ENCODE measurements around the gene IGSF3. TPM values are rescaled to one million over a fixed set of nuclear protein-coding genes. Genes with fewer than 3 reads are reported as not detected.

IGSF3 gene
- total RNA-seq, 1 experiment from 2014 or later, result 3.5 TPM

- ChIA-PET POLR2A (interaction anchor here (0.6 to 3.3 kb wide), 12 partner anchors 9 to 426 kb away, joined by 3 to 37 read pairs (median 4); partner anchors contain the start of gene CD58), CTCF (interaction anchor here (1.3 to 2.9 kb wide), 4 partner anchors 12 to 418 kb away, joined by 3 to 9 read pairs (median 6); no protein-coding TSS in a partner anchor)
- DNase-seq (ENCODE audit: unreplicated experiment), result no peak
- no TSS peak for BruUV-seq (replicated peaks)
- H3K4me3 Mint-ChIP-seq (ENCODE audit: unreplicated experiment), result no peak overlapping the region
- no peaks in the 10 kb centered on the region for H3K9me3 Mint-ChIP-seq (ENCODE audit: unreplicated experiment)
- intact Hi-C loops (cut with micrococcal nuclease), result no loop called here
- H3K4me1 Mint-ChIP-seq (ENCODE audit: insufficient read depth, unreplicated experiment), result peaks cover 25% of the 10 kb centered on the region
- H3K36me3 Mint-ChIP-seq (ENCODE audit: insufficient read depth, unreplicated experiment), result no peaks in the 10 kb centered on the region
- TF ChIP-seq CTCF (IDR thresholded peaks at IDR 0.05; ENCODE audit: unreplicated experiment), result no peak
- peak overlapping the region; percentile 84 for H3K27ac Mint-ChIP-seq (ENCODE audit: low read depth, unreplicated experiment)
- H3K27me3 Mint-ChIP-seq (ENCODE audit: insufficient read depth, unreplicated experiment), result no peaks in the 10 kb centered on the region
These were observed 110.1 kb downstream of the IGSF3 start for GRCh38 chr1:116557323-116557878.

GRCh38 chr1:116556289-116557006 lies 111.1 kb downstream of the IGSF3 start:
- peaks cover 25% of the 10 kb centered on the region for H3K4me1 Mint-ChIP-seq (ENCODE audit: insufficient read depth, unreplicated experiment)
- ChIA-PET POLR2A (interaction anchor here (0.6 to 3.3 kb wide), 14 partner anchors 10 to 425 kb away, joined by 3 to 37 read pairs (median 4); partner anchors contain the start of gene CD58), CTCF (interaction anchor here (0.7 to 2.9 kb wide), 6 partner anchors 13 to 1298 kb away, joined by 3 to 9 read pairs (median 4); no protein-coding TSS in a partner anchor)
- BruUV-seq (replicated peaks), result no TSS peak
- peak; percentile 99 for DNase-seq (ENCODE audit: unreplicated experiment)
- H3K36me3 Mint-ChIP-seq (ENCODE audit: insufficient read depth, unreplicated experiment), result no peaks in the 10 kb centered on the region
- no peaks in the 10 kb centered on the region for H3K27me3 Mint-ChIP-seq (ENCODE audit: insufficient read depth, unreplicated experiment)
- no peaks in the 10 kb centered on the region for H3K9me3 Mint-ChIP-seq (ENCODE audit: unreplicated experiment)
- no peak for TF ChIP-seq CTCF (IDR thresholded peaks at IDR 0.05; ENCODE audit: unreplicated experiment)
- intact Hi-C loops (cut with micrococcal nuclease), result loop anchor here (1.0 kb wide), 2 partner anchors 15 to 47 kb away; partner anchors contain the start of gene CD58
- peak overlapping the region; percentile 84 for H3K27ac Mint-ChIP-seq (ENCODE audit: low read depth, unreplicated experiment)
- peak overlapping the region; percentile 11 for H3K4me3 Mint-ChIP-seq (ENCODE audit: unreplicated experiment)

- H3K4me1 Mint-ChIP-seq (ENCODE audit: insufficient read depth, unreplicated experiment), result peaks cover 25% of the 10 kb centered on the region
- ChIA-PET CTCF (no interaction called here), POLR2A (no interaction called here)
- no peak for DNase-seq (ENCODE audit: unreplicated experiment)
- no peaks in the 10 kb centered on the region for H3K9me3 Mint-ChIP-seq (ENCODE audit: unreplicated experiment)
- H3K4me3 Mint-ChIP-seq (ENCODE audit: unreplicated experiment), result no peak overlapping the region
- BruUV-seq (replicated peaks), result no TSS peak
- no peaks in the 10 kb centered on the region for H3K36me3 Mint-ChIP-seq (ENCODE audit: insufficient read depth, unreplicated experiment)
- intact Hi-C loops (cut with micrococcal nuclease), result no loop called here
- TF ChIP-seq CTCF (IDR thresholded peaks at IDR 0.05; ENCODE audit: unreplicated experiment), result no peak
- H3K27me3 Mint-ChIP-seq (ENCODE audit: insufficient read depth, unreplicated experiment), result no peaks in the 10 kb centered on the region
- H3K27ac Mint-ChIP-seq (ENCODE audit: low read depth, unreplicated experiment), result peak overlapping the region; percentile 84
These were observed 112.6 kb downstream of the IGSF3 start for GRCh38 chr1:116554924-116555323.

GRCh38 chr1:116553386-116554115 lies 114.0 kb downstream of the IGSF3 start:
- TF ChIP-seq CTCF (IDR thresholded peaks at IDR 0.05; ENCODE audit: unreplicated experiment), result no peak
- BruUV-seq (replicated peaks), result no TSS peak
- H3K27ac Mint-ChIP-seq (ENCODE audit: low read depth, unreplicated experiment), result peak overlapping the region; percentile 3
- H3K9me3 Mint-ChIP-seq (ENCODE audit: unreplicated experiment), result no peaks in the 10 kb centered on the region
- no peak overlapping the region for H3K4me3 Mint-ChIP-seq (ENCODE audit: unreplicated experiment)
- H3K4me1 Mint-ChIP-seq (ENCODE audit: insufficient read depth, unreplicated experiment), result peaks cover 17% of the 10 kb centered on the region
- H3K36me3 Mint-ChIP-seq (ENCODE audit: insufficient read depth, unreplicated experiment), result no peaks in the 10 kb centered on the region
- no peaks in the 10 kb centered on the region for H3K27me3 Mint-ChIP-seq (ENCODE audit: insufficient read depth, unreplicated experiment)
- peak; percentile 77 for DNase-seq (ENCODE audit: unreplicated experiment)
- POLR2A ChIA-PET, result interaction anchor here (1.3 kb wide), 1 partner anchor 178 kb away, joined by 4 read pairs; no protein-coding TSS in a partner anchor
- intact Hi-C loops (cut with micrococcal nuclease), result no loop called here
- CTCF ChIA-PET, result interaction anchor here (0.7 kb wide), 1 partner anchor 68 kb away, joined by 3 read pairs; no protein-coding TSS in a partner anchor

Measured in MCF 10A (cell line).